PC-3 (cell line): ENCODE measurements around the gene FRRS1. TPM values are rescaled to one million over a fixed set of nuclear protein-coding genes. Genes with fewer than 3 reads are reported as not detected.

Source experiments
- ATAC-seq: fragments of 200-7000 bp; cut with Tn5 transposase; 2 replicates; pipeline ENCODE4 v1.9.1; 2020; ENCODE audit warnings: mild to moderate bottlenecking, moderate library complexity
- BruUV-seq: library from RNA; stranded (reverse); fragments of 400-500 nt; replicated peaks from 2 replicates; lab custom pipeline; 2021; lab: Mats Ljungman, UMichigan
- CTCF ChIA-PET: fragments of 300-600 bp; sonication (Branson Sonifier 250); formaldehyde crosslinking; loops from one replicate; lab custom pipeline; 2022; ENCODE audit warnings: antibody characterized with exemption; lab: Charles Lee
- POLR2A ChIA-PET: fragments of 300-600 bp; sonication (Branson Sonifier 250); formaldehyde crosslinking; loops from one replicate; lab custom pipeline; 2022; ENCODE audit warnings: antibody characterized with exemption; ENCODE audit not compliant: unreplicated experiment; lab: Charles Lee
- DNase-seq: peaks from one replicate; pipeline ENCODE4 v3.0.0-alpha.2; 2015
- H2AFZ ChIP-seq: fragments of 300-600 bp; sonication (generic); 2 replicates; pipeline ENCODE4 v1.6.0; 2016; ENCODE audit warnings: antibody characterized with exemption, low read length
- H3F3A ChIP-seq: fragments of 300-600 bp; sonication (generic); one replicate; pipeline ENCODE4 v1.6.0; 2017; ENCODE audit warnings: antibody characterized with exemption, low read length, control low read depth, mild to moderate bottlenecking; ENCODE audit not compliant: unreplicated experiment
- H3K27ac ChIP-seq: fragments of 300-600 bp; sonication (generic); 2 replicates; pipeline ENCODE4 v1.5.1; 2016; ENCODE audit warnings: mild to moderate bottlenecking, low read length
- H3K27me3 ChIP-seq: fragments of 300-600 bp; sonication (generic); 2 replicates; pipeline ENCODE4 v1.6.1; 2016; ENCODE audit warnings: low read length, mixed read lengths
- H3K36me3 ChIP-seq: fragments of 300-600 bp; sonication (generic); 2 replicates; pipeline ENCODE4 v1.6.1; 2016; ENCODE audit warnings: low read depth, mixed run types, low read length, mixed read lengths
- H3K4me1 ChIP-seq: fragments of 300-600 bp; sonication (generic); 2 replicates; pipeline ENCODE4 v1.5.1; 2016; ENCODE audit warnings: low read length; ENCODE audit not compliant: insufficient read depth
- H3K4me2 ChIP-seq: fragments of 300-600 bp; sonication (generic); 2 replicates; pipeline ENCODE4 v1.6.0; 2016; ENCODE audit warnings: low read length
- H3K4me3 ChIP-seq: fragments of 300-600 bp; sonication (generic); 2 replicates; pipeline ENCODE4 v1.5.1; 2016; ENCODE audit warnings: mild to moderate bottlenecking, low read length, mixed read lengths
- H3K79me2 ChIP-seq: fragments of 300-600 bp; sonication (generic); 2 replicates; pipeline ENCODE4 v1.6.1; 2017; ENCODE audit warnings: low read length, mixed read lengths
- H3K9ac ChIP-seq: fragments of 300-600 bp; sonication (generic); 2 replicates; pipeline ENCODE4 v1.6.0; 2016; ENCODE audit warnings: mild to moderate bottlenecking, low read length
- H3K9me2 ChIP-seq: fragments of 300-600 bp; sonication (generic); replicated peaks from 2 replicates; pipeline ENCODE4 v1.6.1; 2016; ENCODE audit warnings: mixed run types, low read length, mixed read lengths
- H3K9me3 ChIP-seq: fragments of 300-600 bp; sonication (generic); 2 replicates; pipeline ENCODE4 v1.6.1; 2016; ENCODE audit warnings: low read length, mixed read lengths
- H4K20me1 ChIP-seq: fragments of 300-600 bp; sonication (generic); 2 replicates; pipeline ENCODE4 v1.6.1; 2016; ENCODE audit warnings: low read length, mixed read lengths
- CTCF ChIP-seq: fragments of 300-600 bp; sonication (generic); conservative IDR thresholded peaks from 2 replicates; pipeline ENCODE4 v1.5.1; 2017; ENCODE audit warnings: antibody characterized with exemption, low read depth, mild to moderate bottlenecking, low read length
- EZH2 ChIP-seq: fragments of 300-600 bp; sonication (generic); IDR thresholded peaks from one replicate; pipeline ENCODE4 v1.6.1; 2017; ENCODE audit warnings: antibody characterized with exemption, mild to moderate bottlenecking, low read length; ENCODE audit not compliant: unreplicated experiment
- EZH2phosphoT487 ChIP-seq: fragments of 300-600 bp; sonication (generic); IDR thresholded peaks from 2 replicates; pipeline ENCODE4 v1.6.1; 2018; ENCODE audit warnings: mild to moderate bottlenecking, antibody characterized with exemption, low read length, borderline replicate concordance
- intact Hi-C: fragments of 100-400 bp; cut with micrococcal nuclease; formaldehyde crosslinking; loops from 2 replicates; pipeline ENCODE4 v1.9.0; 2023
- total RNA-seq: library from RNA; depleted of rRNA; stranded (reverse); fragments of >200 nt; gene quantifications from 2 replicates; pipeline ENCODE4 v1.2.3, GENCODE V29; 2014

Gene FRRS1
- total RNA-seq, 1 experiment from 2014 or later = 16.3 TPM

- intact Hi-C loops = no loop called here
- Histone ChIP-seq H2AFZ (no peak overlapping the region), H3K4me1 (0 out of 2 replicates have a peak, but pooled peaks cover 6% of the 10 kb centered on the region), H3K27me3 (no peaks in the 10 kb centered on the region), H4K20me1 (no peaks in the 10 kb centered on the region), H3K27ac (no peak overlapping the region), H3K9me3 (no peaks in the 10 kb centered on the region), H3K4me3 (no peak overlapping the region), H3K36me3 (peaks cover 4% of the 10 kb centered on the region; the same call in 1 of the 2 replicates), H3F3A (no peaks in the 10 kb centered on the region), H3K79me2 (no peaks in the 10 kb centered on the region), H3K4me2 (no peak overlapping the region), H3K9me2 (no peaks in the 10 kb centered on the region), H3K9ac (no peak overlapping the region)
- no peak for TF ChIP-seq CTCF
- TF ChIP-seq EZH2phosphoT487 = no peak
- TF ChIP-seq EZH2 = no peak
- ChIA-PET POLR2A (no interaction called here), CTCF (no interaction called here)
- no TSS peak for BruUV-seq
- DNase-seq (no peak), ATAC-seq (no peak)
These were observed 40.0 kb downstream of the FRRS1 start for GRCh38 chr1:99726407-99726806.

GRCh38 chr1:99725996-99726395 is 40.4 kb downstream of the FRRS1 start:
- H3F3A ChIP-seq = no peaks in the 10 kb centered on the region
- H3K4me3 ChIP-seq = no peak overlapping the region
- no peak overlapping the region for H3K4me2 ChIP-seq
- intact Hi-C loops = no loop called here
- ChIA-PET CTCF (no interaction called here), POLR2A (no interaction called here)
- no peak for ATAC-seq
- no peak overlapping the region for H3K27ac ChIP-seq
- no peaks in the 10 kb centered on the region for H4K20me1 ChIP-seq
- no peaks in the 10 kb centered on the region for H3K27me3 ChIP-seq
- H2AFZ ChIP-seq = no peak overlapping the region
- H3K9me3 ChIP-seq = no peaks in the 10 kb centered on the region
- no TSS peak for BruUV-seq
- H3K9me2 ChIP-seq = no peaks in the 10 kb centered on the region
- TF ChIP-seq CTCF (no peak), EZH2phosphoT487 (no peak), EZH2 (no peak)
- no peak for DNase-seq
- no peak overlapping the region for H3K9ac ChIP-seq
- no peaks in the 10 kb centered on the region for H3K79me2 ChIP-seq
- 0 out of 2 replicates have a peak, but pooled peaks cover 6% of the 10 kb centered on the region for H3K4me1 ChIP-seq
- peaks cover 4% of the 10 kb centered on the region; the same call in 1 of the 2 replicates for H3K36me3 ChIP-seq

GRCh38 chr1:99723251-99723650 is 43.2 kb downstream of the FRRS1 start:
- peaks cover 16% of the 10 kb centered on the region for H3K4me1 ChIP-seq
- BruUV-seq = no TSS peak
- intact Hi-C loops = no loop called here
- peaks cover 4% of the 10 kb centered on the region; the same call in 1 of the 2 replicates for H3K36me3 ChIP-seq
- H3F3A ChIP-seq = no peaks in the 10 kb centered on the region
- H3K27ac ChIP-seq = no peak overlapping the region
- H3K9ac ChIP-seq = no peak overlapping the region
- no peak overlapping the region for H3K4me3 ChIP-seq
- ChIA-PET POLR2A (no interaction called here), CTCF (no interaction called here)
- no peak for TF ChIP-seq CTCF
- no peak for TF ChIP-seq EZH2phosphoT487
- no peaks in the 10 kb centered on the region for H3K79me2 ChIP-seq
- H3K27me3 ChIP-seq = no peaks in the 10 kb centered on the region
- no peaks in the 10 kb centered on the region for H4K20me1 ChIP-seq
- no peaks in the 10 kb centered on the region for H3K9me3 ChIP-seq
- no peaks in the 10 kb centered on the region for H3K9me2 ChIP-seq
- no peak overlapping the region for H2AFZ ChIP-seq
- ATAC-seq (no peak), DNase-seq (no peak)
- no peak overlapping the region for H3K4me2 ChIP-seq
